Tibial nerve (tissue), 4 donors: Measurements from ENCODE around the gene PGA3.

Source experiments
- EP300 ChIP-seq, 2 donors: sonication (generic); formaldehyde crosslinking; IDR thresholded peaks; one replicate each; pipeline ENCODE4 v1.6.1; 2017; ENCODE audit warnings: antibody characterized with exemption in 2 of 2, mild to moderate bottlenecking in 1 of 2
- POLR2A ChIP-seq, 2 donors: fragments of 450-650 bp; IDR thresholded peaks; one replicate each; pipeline ENCODE4 v1.6.1; 2017; ENCODE audit warnings: antibody characterized with exemption in 2 of 2, mild to moderate bottlenecking in 2 of 2, moderate library complexity in 2 of 2
- TF ChIP-seq, protein P1 (sequence below), 5 experiments: fragments of 200-600 bp in 3 of 5; fragments of 450-650 bp in 2 of 5; sonication (generic) in 3 of 5; IDR thresholded peaks; one replicate each; pipeline ENCODE4 v1.5.1; 2016 to 2019; ENCODE audit warnings: antibody characterized with exemption in 5 of 5, mild to moderate bottlenecking in 3 of 5, moderate library complexity in 2 of 5

DNA sequence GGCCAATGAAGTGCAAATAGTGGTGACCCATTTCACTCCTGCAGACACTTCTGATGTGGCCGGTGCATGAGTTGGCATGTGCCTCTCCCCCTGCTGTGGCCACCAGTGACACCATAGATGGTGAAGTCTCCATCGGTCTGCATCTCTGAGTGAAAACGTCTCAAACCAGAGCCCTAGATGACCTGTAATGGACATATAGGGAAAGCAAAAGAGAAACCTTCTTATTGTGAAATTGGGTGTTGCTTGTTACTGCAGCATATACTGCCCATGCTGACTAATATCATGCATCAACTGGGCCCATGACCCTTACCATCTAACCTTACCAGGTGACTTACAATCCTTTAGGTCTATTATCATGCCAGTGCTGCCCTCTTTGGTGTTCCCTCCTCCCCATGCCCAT is 30.4 kb upstream of the PGA3 start:
- TF ChIP-seq, protein P1, sequence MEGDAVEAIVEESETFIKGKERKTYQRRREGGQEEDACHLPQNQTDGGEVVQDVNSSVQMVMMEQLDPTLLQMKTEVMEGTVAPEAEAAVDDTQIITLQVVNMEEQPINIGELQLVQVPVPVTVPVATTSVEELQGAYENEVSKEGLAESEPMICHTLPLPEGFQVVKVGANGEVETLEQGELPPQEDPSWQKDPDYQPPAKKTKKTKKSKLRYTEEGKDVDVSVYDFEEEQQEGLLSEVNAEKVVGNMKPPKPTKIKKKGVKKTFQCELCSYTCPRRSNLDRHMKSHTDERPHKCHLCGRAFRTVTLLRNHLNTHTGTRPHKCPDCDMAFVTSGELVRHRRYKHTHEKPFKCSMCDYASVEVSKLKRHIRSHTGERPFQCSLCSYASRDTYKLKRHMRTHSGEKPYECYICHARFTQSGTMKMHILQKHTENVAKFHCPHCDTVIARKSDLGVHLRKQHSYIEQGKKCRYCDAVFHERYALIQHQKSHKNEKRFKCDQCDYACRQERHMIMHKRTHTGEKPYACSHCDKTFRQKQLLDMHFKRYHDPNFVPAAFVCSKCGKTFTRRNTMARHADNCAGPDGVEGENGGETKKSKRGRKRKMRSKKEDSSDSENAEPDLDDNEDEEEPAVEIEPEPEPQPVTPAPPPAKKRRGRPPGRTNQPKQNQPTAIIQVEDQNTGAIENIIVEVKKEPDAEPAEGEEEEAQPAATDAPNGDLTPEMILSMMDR (IDR thresholded peaks at IDR 0.05) = no peak
- TF ChIP-seq POLR2A (IDR thresholded peaks at IDR 0.05) (no peak), EP300 (IDR thresholded peaks at IDR 0.05) (no peak)
